Osteoblast (primary cell): ENCODE results near the gene DLGAP1. TPM values are rescaled to one million over a fixed set of nuclear protein-coding genes. Genes with fewer than 3 reads are reported as not detected.

Experiments used
- DNase-seq: peaks from one replicate; pipeline ENCODE4 v3.0.0; 2011; ENCODE audit warnings: low spot score, mixed read lengths; ENCODE audit not compliant: insufficient read length; ENCODE audit errors: missing footprints
- H2AFZ ChIP-seq: 2 replicates; pipeline ENCODE4 v1.6.0; 2011; ENCODE audit warnings: mild to moderate bottlenecking, low read length
- H3K27ac ChIP-seq: 2 replicates; pipeline ENCODE4 v1.5.1; 2011; ENCODE audit warnings: mild to moderate bottlenecking, low read depth, low read length, moderate library complexity
- H3K27me3 ChIP-seq: 2 replicates; pipeline ENCODE4 v1.6.0; 2012; ENCODE audit warnings: mild to moderate bottlenecking, control low read depth, inconsistent platforms, low read length, moderate library complexity; ENCODE audit not compliant: insufficient read depth
- H3K36me3 ChIP-seq: 2 replicates; pipeline ENCODE4 v1.5.1; 2011; ENCODE audit warnings: mild to moderate bottlenecking, low read length, control low read depth, moderate library complexity; ENCODE audit not compliant: insufficient read depth
- H3K4me1 ChIP-seq: 2 replicates; pipeline ENCODE4 v1.5.1; 2011; ENCODE audit warnings: mild to moderate bottlenecking, low read length, control low read depth, moderate library complexity; ENCODE audit not compliant: insufficient read depth
- H3K4me2 ChIP-seq: 2 replicates; pipeline ENCODE4 v1.6.0; 2011; ENCODE audit warnings: mild to moderate bottlenecking, low read length; ENCODE audit not compliant: insufficient read depth
- H3K4me3 ChIP-seq: fragments of 200-600 bp; sonication (generic); 3 replicates; pipeline ENCODE4 v1.5.1; 2012; ENCODE audit warnings: mild to moderate bottlenecking, low read length, inconsistent platforms; ENCODE audit not compliant: insufficient read depth
- H3K79me2 ChIP-seq: 2 replicates; pipeline ENCODE4 v1.6.0; 2012; ENCODE audit warnings: mild to moderate bottlenecking, low read length, control low read depth, inconsistent platforms; ENCODE audit not compliant: insufficient read depth
- H3K9me3 ChIP-seq: 2 replicates; pipeline ENCODE4 v1.5.1; 2011; ENCODE audit warnings: low read depth, low read length, control low read depth
- H4K20me1 ChIP-seq: 2 replicates; pipeline ENCODE4 v1.6.0; 2012; ENCODE audit warnings: mild to moderate bottlenecking, low read length, control low read depth; ENCODE audit not compliant: insufficient read depth
- total RNA-seq: library from RNA; depleted of rRNA; stranded (reverse); fragments of >200 nt; gene quantifications from 2 replicates; pipeline ENCODE4 v1.2.3, GENCODE V29; 2012
- TF ChIP-seq, protein P1 (sequence below): IDR thresholded peaks from 2 replicates; pipeline ENCODE4 v1.5.1; 2011; ENCODE audit warnings: mild to moderate bottlenecking, low read depth, low read length, moderate library complexity; ENCODE audit errors: extremely low read depth

DLGAP1 gene
- total RNA-seq, 1 donor, result not detected

DNA sequence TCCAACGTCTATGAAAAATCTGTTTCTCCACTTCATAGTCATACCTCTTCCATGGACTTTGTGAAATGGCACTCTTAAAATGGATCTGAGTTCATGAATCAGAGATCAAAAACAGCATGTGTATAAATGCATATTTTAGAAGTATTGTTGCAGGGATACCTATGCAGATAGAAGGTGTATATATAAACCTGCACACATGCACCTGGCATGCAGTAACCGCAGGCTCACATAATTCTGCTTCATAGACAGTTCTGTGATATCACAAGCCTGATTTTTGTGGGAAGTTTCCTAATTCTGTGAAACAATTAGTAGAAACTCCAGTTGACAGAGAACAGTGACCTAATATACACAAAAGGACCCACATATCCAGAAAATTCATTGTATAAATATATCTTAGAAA, 583.4 kb downstream of the DLGAP1 start:
- peaks cover 15% of the 10 kb centered on the region for H3K27me3 ChIP-seq
- TF ChIP-seq, protein P1, sequence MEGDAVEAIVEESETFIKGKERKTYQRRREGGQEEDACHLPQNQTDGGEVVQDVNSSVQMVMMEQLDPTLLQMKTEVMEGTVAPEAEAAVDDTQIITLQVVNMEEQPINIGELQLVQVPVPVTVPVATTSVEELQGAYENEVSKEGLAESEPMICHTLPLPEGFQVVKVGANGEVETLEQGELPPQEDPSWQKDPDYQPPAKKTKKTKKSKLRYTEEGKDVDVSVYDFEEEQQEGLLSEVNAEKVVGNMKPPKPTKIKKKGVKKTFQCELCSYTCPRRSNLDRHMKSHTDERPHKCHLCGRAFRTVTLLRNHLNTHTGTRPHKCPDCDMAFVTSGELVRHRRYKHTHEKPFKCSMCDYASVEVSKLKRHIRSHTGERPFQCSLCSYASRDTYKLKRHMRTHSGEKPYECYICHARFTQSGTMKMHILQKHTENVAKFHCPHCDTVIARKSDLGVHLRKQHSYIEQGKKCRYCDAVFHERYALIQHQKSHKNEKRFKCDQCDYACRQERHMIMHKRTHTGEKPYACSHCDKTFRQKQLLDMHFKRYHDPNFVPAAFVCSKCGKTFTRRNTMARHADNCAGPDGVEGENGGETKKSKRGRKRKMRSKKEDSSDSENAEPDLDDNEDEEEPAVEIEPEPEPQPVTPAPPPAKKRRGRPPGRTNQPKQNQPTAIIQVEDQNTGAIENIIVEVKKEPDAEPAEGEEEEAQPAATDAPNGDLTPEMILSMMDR, result no peak
- DNase-seq, result peak; percentile 54
- no peaks in the 10 kb centered on the region for H3K4me1 ChIP-seq
- H3K4me3 ChIP-seq, result no peak overlapping the region
- no peak overlapping the region for H3K27ac ChIP-seq
- no peaks in the 10 kb centered on the region for H3K79me2 ChIP-seq
- no peaks in the 10 kb centered on the region for H3K9me3 ChIP-seq
- H3K4me2 ChIP-seq, result no peak overlapping the region
- no peak overlapping the region for H2AFZ ChIP-seq
- no peaks in the 10 kb centered on the region for H3K36me3 ChIP-seq
- H4K20me1 ChIP-seq, result no peaks in the 10 kb centered on the region

DNA sequence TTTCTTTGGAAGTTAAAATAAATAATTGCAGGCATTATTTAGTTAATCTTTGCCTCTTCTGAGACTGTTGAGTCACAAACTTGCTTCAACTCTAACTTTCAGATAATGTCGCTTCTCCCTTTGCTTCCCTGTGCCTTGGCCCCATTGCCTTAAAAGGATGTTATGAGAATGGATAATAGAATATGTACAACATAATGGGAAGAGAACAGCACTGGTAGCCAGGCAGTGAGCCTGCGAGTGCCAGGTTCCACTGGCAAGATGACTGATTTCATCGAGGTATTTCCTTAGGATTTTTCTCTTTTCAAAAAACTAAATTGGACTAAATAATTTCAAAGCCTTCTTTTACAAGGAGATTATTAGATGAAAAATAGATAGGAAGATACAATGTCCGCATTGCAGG, 584.2 kb downstream of the DLGAP1 start:
- Histone ChIP-seq H2AFZ (no peak overlapping the region), H3K36me3 (no peaks in the 10 kb centered on the region), H3K9me3 (no peaks in the 10 kb centered on the region), H3K4me3 (no peak overlapping the region), H4K20me1 (no peaks in the 10 kb centered on the region), H3K27me3 (peaks cover 15% of the 10 kb centered on the region), H3K27ac (no peak overlapping the region), H3K79me2 (no peaks in the 10 kb centered on the region), H3K4me1 (no peaks in the 10 kb centered on the region), H3K4me2 (no peak overlapping the region)
- TF ChIP-seq, protein P1, result no peak
- DNase-seq, result no peak

DNA sequence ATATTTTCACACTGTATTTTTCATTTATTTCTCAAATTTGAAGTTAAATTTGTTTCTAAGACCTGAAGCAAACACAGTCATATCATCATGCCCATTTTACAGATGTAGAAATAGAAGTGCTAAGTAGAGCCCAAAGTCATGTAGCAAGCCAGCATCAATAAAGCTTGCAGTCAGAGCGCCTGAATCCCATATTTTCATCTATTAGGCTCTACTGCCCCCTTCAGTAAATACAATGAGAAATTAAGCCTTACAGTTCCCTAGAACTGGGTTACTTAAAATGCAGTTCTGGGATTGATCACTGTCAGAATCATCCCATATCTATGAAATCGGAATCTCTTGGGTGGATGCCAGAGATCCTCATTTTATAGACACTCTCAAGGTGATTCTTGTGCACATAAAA, 585.3 kb downstream of the DLGAP1 start:
- no peak overlapping the region for H3K4me3 ChIP-seq
- no peaks in the 10 kb centered on the region for H3K79me2 ChIP-seq
- no peak overlapping the region for H3K4me2 ChIP-seq
- no peaks in the 10 kb centered on the region for H4K20me1 ChIP-seq
- H3K27me3 ChIP-seq, result peaks cover 11% of the 10 kb centered on the region
- no peaks in the 10 kb centered on the region for H3K36me3 ChIP-seq
- TF ChIP-seq, protein P1, result peak; percentile 43
- no peaks in the 10 kb centered on the region for H3K4me1 ChIP-seq
- H3K27ac ChIP-seq, result no peak overlapping the region
- no peak for DNase-seq
- H2AFZ ChIP-seq, result no peak overlapping the region
- no peaks in the 10 kb centered on the region for H3K9me3 ChIP-seq

DNA sequence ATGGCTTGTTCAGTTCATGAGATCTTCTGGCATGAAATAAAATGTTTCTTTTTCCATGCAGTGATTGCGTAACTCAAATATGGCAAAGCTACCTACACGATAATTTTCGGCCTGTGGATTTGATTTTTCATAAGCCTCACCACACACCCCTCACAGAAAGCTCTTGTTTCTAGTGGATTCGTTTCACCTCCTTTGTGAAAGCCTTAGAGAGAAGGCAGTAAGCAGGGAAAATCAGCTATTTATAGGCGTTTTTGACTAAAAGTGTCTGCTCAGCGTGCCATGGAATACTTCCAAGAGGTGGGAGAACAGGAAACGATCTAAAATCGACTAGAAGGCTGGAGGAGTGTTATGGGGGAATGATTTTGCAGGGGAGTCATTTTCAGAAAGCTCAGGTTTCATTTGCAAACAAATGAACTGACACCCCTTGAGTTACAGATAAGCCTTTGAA, 587.2 kb downstream of the DLGAP1 start:
- Histone ChIP-seq H3K9me3 (no peaks in the 10 kb centered on the region), H3K27me3 (peaks cover 4% of the 10 kb centered on the region), H3K27ac (no peak overlapping the region), H3K4me1 (no peaks in the 10 kb centered on the region), H4K20me1 (no peaks in the 10 kb centered on the region), H2AFZ (peak overlapping the region; percentile 22), H3K36me3 (no peaks in the 10 kb centered on the region), H3K4me3 (no peak overlapping the region), H3K4me2 (no peak overlapping the region), H3K79me2 (no peaks in the 10 kb centered on the region)
- no peak for DNase-seq
- TF ChIP-seq, protein P1, result no peak
